Measurements from ENCODE around the gene COX20.

The COX20 gene

GRCh38 chr1:244860914-244861610 lies 25.6 kb downstream of the COX20 start:
- no peaks in the 10 kb centered on the region for H3K27me3 ChIP-seq (ENCODE audit: control insufficient read depth in 1 of 2, insufficient read depth in 2 of 2, low read length in 2 of 2)
- H3K4me1 ChIP-seq (ENCODE audit: control insufficient read depth in 1 of 2, insufficient read depth in 2 of 2, low read length in 2 of 2): peaks cover 38 to 39% of the 10 kb centered on the region in 2 donors
- H3K9me3 ChIP-seq (ENCODE audit: control insufficient read depth in 1 of 2, low read length in 2 of 2): no peaks in the 10 kb centered on the region
- H3K4me3 ChIP-seq (ENCODE audit: low read depth in 1 of 2, low read length in 2 of 2): peak overlapping the region; percentile 89 to 96
- peaks cover 40 to 48% of the 10 kb centered on the region in 2 donors for H3K36me3 ChIP-seq (ENCODE audit: control insufficient read depth in 1 of 2, insufficient read depth in 2 of 2, low read length in 2 of 2)
- no peak overlapping the region for H3K27ac ChIP-seq (ENCODE audit: low read depth, low read length)
- H3K9ac ChIP-seq (ENCODE audit: low read depth in 1 of 2, low read length in 2 of 2): peak overlapping the region in 1 of 2 donors; percentile 94

GRCh38 chr1:244861683-244862082 lies 26.2 kb downstream of the COX20 start:
- Histone ChIP-seq H3K4me3 (ENCODE audit: low read depth in 1 of 2, low read length in 2 of 2) (peak overlapping the region; percentile 89 to 96), H3K36me3 (ENCODE audit: control insufficient read depth in 1 of 2, insufficient read depth in 2 of 2, low read length in 2 of 2) (peaks cover 35 to 42% of the 10 kb centered on the region in 2 donors), H3K9me3 (ENCODE audit: control insufficient read depth in 1 of 2, low read length in 2 of 2) (no peaks in the 10 kb centered on the region), H3K4me1 (ENCODE audit: control insufficient read depth in 1 of 2, insufficient read depth in 2 of 2, low read length in 2 of 2) (peaks cover 35 to 38% of the 10 kb centered on the region in 2 donors), H3K27me3 (ENCODE audit: control insufficient read depth in 1 of 2, insufficient read depth in 2 of 2, low read length in 2 of 2) (no peaks in the 10 kb centered on the region), H3K9ac (ENCODE audit: low read depth in 1 of 2, low read length in 2 of 2) (peak overlapping the region; percentile 79 to 94), H3K27ac (ENCODE audit: low read depth, low read length) (no peak overlapping the region)

- Histone ChIP-seq H3K27ac (ENCODE audit: low read depth, low read length) (peak overlapping the region; percentile 82), H3K4me1 (ENCODE audit: control insufficient read depth in 1 of 2, insufficient read depth in 2 of 2, low read length in 2 of 2) (peaks cover 35 to 38% of the 10 kb centered on the region in 2 donors), H3K27me3 (ENCODE audit: control insufficient read depth in 1 of 2, insufficient read depth in 2 of 2, low read length in 2 of 2) (no peaks in the 10 kb centered on the region), H3K9me3 (ENCODE audit: control insufficient read depth in 1 of 2, low read length in 2 of 2) (no peaks in the 10 kb centered on the region), H3K36me3 (ENCODE audit: control insufficient read depth in 1 of 2, insufficient read depth in 2 of 2, low read length in 2 of 2) (peaks cover 29 to 36% of the 10 kb centered on the region in 2 donors), H3K4me3 (ENCODE audit: low read depth in 1 of 2, low read length in 2 of 2) (peak overlapping the region; percentile 89 to 96), H3K9ac (ENCODE audit: low read depth in 1 of 2, low read length in 2 of 2) (peak overlapping the region; percentile 79 to 94)
These were observed 26.9 kb downstream of the COX20 start for GRCh38 chr1:244862354-244862698.

- H3K9ac ChIP-seq (ENCODE audit: low read depth in 1 of 2, low read length in 2 of 2): peak overlapping the region; percentile 94 to 100
- peaks cover 35 to 38% of the 10 kb centered on the region in 2 donors for H3K4me1 ChIP-seq (ENCODE audit: control insufficient read depth in 1 of 2, insufficient read depth in 2 of 2, low read length in 2 of 2)
- H3K9me3 ChIP-seq (ENCODE audit: control insufficient read depth in 1 of 2, low read length in 2 of 2): no peaks in the 10 kb centered on the region
- peak overlapping the region; percentile 92 to 97 for H3K4me3 ChIP-seq (ENCODE audit: low read depth in 1 of 2, low read length in 2 of 2)
- peak overlapping the region; percentile 100 for H3K27ac ChIP-seq (ENCODE audit: low read depth, low read length)
- peaks cover 24 to 30% of the 10 kb centered on the region in 2 donors for H3K36me3 ChIP-seq (ENCODE audit: control insufficient read depth in 1 of 2, insufficient read depth in 2 of 2, low read length in 2 of 2)
- H3K27me3 ChIP-seq (ENCODE audit: control insufficient read depth in 1 of 2, insufficient read depth in 2 of 2, low read length in 2 of 2): no peaks in the 10 kb centered on the region
These were observed 27.4 kb downstream of the COX20 start for GRCh38 chr1:244862699-244863490.

GRCh38 chr1:244863491-244864252 lies 28.2 kb downstream of the COX20 start:
- H3K36me3 ChIP-seq (ENCODE audit: control insufficient read depth in 1 of 2, insufficient read depth in 2 of 2, low read length in 2 of 2): peaks cover 16 to 22% of the 10 kb centered on the region in 2 donors
- no peaks in the 10 kb centered on the region for H3K27me3 ChIP-seq (ENCODE audit: control insufficient read depth in 1 of 2, insufficient read depth in 2 of 2, low read length in 2 of 2)
- H3K9me3 ChIP-seq (ENCODE audit: control insufficient read depth in 1 of 2, low read length in 2 of 2): no peaks in the 10 kb centered on the region
- H3K9ac ChIP-seq (ENCODE audit: low read depth in 1 of 2, low read length in 2 of 2): peak overlapping the region; percentile 94 to 100
- peaks cover 35 to 38% of the 10 kb centered on the region in 2 donors for H3K4me1 ChIP-seq (ENCODE audit: control insufficient read depth in 1 of 2, insufficient read depth in 2 of 2, low read length in 2 of 2)
- peak overlapping the region; percentile 92 to 97 for H3K4me3 ChIP-seq (ENCODE audit: low read depth in 1 of 2, low read length in 2 of 2)
- peak overlapping the region; percentile 100 for H3K27ac ChIP-seq (ENCODE audit: low read depth, low read length)

- H3K4me1 ChIP-seq (ENCODE audit: control insufficient read depth in 1 of 2, insufficient read depth in 2 of 2, low read length in 2 of 2): peaks cover 31% of the 10 kb centered on the region in 2 donors
These were observed 29.0 kb downstream of the COX20 start, which contains the start of gene HNRNPU for GRCh38 chr1:244864253-244865027. Gene HNRNPU (minus strand): TSS chr1:244864543. CDS start chr1:244864307, 236 bp downstream.

GRCh38 chr1:244865028-244865371 lies 29.5 kb downstream of the COX20 start:
- peak overlapping the region; percentile 100 for H3K27ac ChIP-seq (ENCODE audit: low read depth, low read length)
- peak overlapping the region; percentile 79 to 95 for H3K9ac ChIP-seq (ENCODE audit: low read depth in 1 of 2, low read length in 2 of 2)
- H3K4me3 ChIP-seq (ENCODE audit: low read depth in 1 of 2, low read length in 2 of 2): peak overlapping the region; percentile 73 to 97
- H3K36me3 ChIP-seq (ENCODE audit: control insufficient read depth in 1 of 2, insufficient read depth in 2 of 2, low read length in 2 of 2): peaks cover 7 to 9% of the 10 kb centered on the region in 2 donors
- H3K9me3 ChIP-seq (ENCODE audit: control insufficient read depth in 1 of 2, low read length in 2 of 2): no peaks in the 10 kb centered on the region
- H3K4me1 ChIP-seq (ENCODE audit: control insufficient read depth in 1 of 2, insufficient read depth in 2 of 2, low read length in 2 of 2): peaks cover 25 to 26% of the 10 kb centered on the region in 2 donors
- H3K27me3 ChIP-seq (ENCODE audit: control insufficient read depth in 1 of 2, insufficient read depth in 2 of 2, low read length in 2 of 2): no peaks in the 10 kb centered on the region

More at GRCh38 chr1:244864253-244865027, 29.0 kb downstream of the COX20 start, which contains the start of gene HNRNPU:
- no peaks in the 10 kb centered on the region for H3K27me3 ChIP-seq (ENCODE audit: control insufficient read depth in 1 of 2, insufficient read depth in 2 of 2, low read length in 2 of 2)
- H3K36me3 ChIP-seq (ENCODE audit: control insufficient read depth in 1 of 2, insufficient read depth in 2 of 2, low read length in 2 of 2): peaks cover 11 to 14% of the 10 kb centered on the region in 2 donors
- H3K9ac ChIP-seq (ENCODE audit: low read depth in 1 of 2, low read length in 2 of 2): peak within 1 kb of the TSS; percentile 94 to 100
- no peaks in the 10 kb centered on the region for H3K9me3 ChIP-seq (ENCODE audit: control insufficient read depth in 1 of 2, low read length in 2 of 2)
- H3K27ac ChIP-seq (ENCODE audit: low read depth, low read length): peak within 1 kb of the TSS; percentile 100
- peak within 1 kb of the TSS; percentile 92 to 97 for H3K4me3 ChIP-seq (ENCODE audit: low read depth in 1 of 2, low read length in 2 of 2)

GRCh38 chr1:244865820-244866219 lies 30.4 kb downstream of the COX20 start:
- no peaks in the 10 kb centered on the region for H3K9me3 ChIP-seq (ENCODE audit: control insufficient read depth in 1 of 2, low read length in 2 of 2)
- H3K36me3 ChIP-seq (ENCODE audit: control insufficient read depth in 1 of 2, insufficient read depth in 2 of 2, low read length in 2 of 2): peaks cover 1 to 3% of the 10 kb centered on the region in 2 donors
- H3K27ac ChIP-seq (ENCODE audit: low read depth, low read length): no peak overlapping the region
- no peak overlapping the region for H3K4me3 ChIP-seq (ENCODE audit: low read depth in 1 of 2, low read length in 2 of 2)
- H3K9ac ChIP-seq (ENCODE audit: low read depth in 1 of 2, low read length in 2 of 2): peak overlapping the region in 1 of 2 donors; percentile 95
- no peaks in the 10 kb centered on the region for H3K27me3 ChIP-seq (ENCODE audit: control insufficient read depth in 1 of 2, insufficient read depth in 2 of 2, low read length in 2 of 2)
- peaks cover 17% of the 10 kb centered on the region in 2 donors for H3K4me1 ChIP-seq (ENCODE audit: control insufficient read depth in 1 of 2, insufficient read depth in 2 of 2, low read length in 2 of 2)

- Histone ChIP-seq H3K9me3 (ENCODE audit: control insufficient read depth in 1 of 2, low read length in 2 of 2) (no peaks in the 10 kb centered on the region), H3K27me3 (ENCODE audit: control insufficient read depth in 1 of 2, insufficient read depth in 2 of 2, low read length in 2 of 2) (no peaks in the 10 kb centered on the region), H3K4me3 (ENCODE audit: low read depth in 1 of 2, low read length in 2 of 2) (no peak overlapping the region), H3K4me1 (ENCODE audit: control insufficient read depth in 1 of 2, insufficient read depth in 2 of 2, low read length in 2 of 2) (peaks cover 12 to 13% of the 10 kb centered on the region in 2 donors), H3K27ac (ENCODE audit: low read depth, low read length) (no peak overlapping the region), H3K9ac (ENCODE audit: low read depth in 1 of 2, low read length in 2 of 2) (no peak overlapping the region), H3K36me3 (ENCODE audit: control insufficient read depth in 1 of 2, insufficient read depth in 2 of 2, low read length in 2 of 2) (peaks cover 0 to 3% of the 10 kb centered on the region in 2 donors)
These were observed 30.9 kb downstream of the COX20 start for GRCh38 chr1:244866355-244866754.

All from duodenal mucosa (tissue), 2 donors.